RPMI7951 (cell line): ENCODE data around the gene SLC39A1. TPM values are rescaled to one million over a fixed set of nuclear protein-coding genes. Genes with fewer than 3 reads are reported as not detected.
"Not testable (repeated sequence)": the region's sequence is repeated elsewhere in the genome, so short reads cannot be mapped to it uniquely, and the experiment has no call there.

Source experiments
- DNase-seq: peaks from one replicate; pipeline ENCODE4 v3.0.0-alpha.2; 2012; ENCODE audit warnings: low read depth
- total RNA-seq: library from RNA; depleted of rRNA; stranded (reverse); fragments of >200 nt; shearing (Covaris generic); gene quantifications from 2 replicates; pipeline ENCODE4 v1.2.3, GENCODE V29; 2014; rRNA removed

SLC39A1 gene
- total RNA-seq, 1 experiment from 2014 or later = 70.4 TPM

DNA sequence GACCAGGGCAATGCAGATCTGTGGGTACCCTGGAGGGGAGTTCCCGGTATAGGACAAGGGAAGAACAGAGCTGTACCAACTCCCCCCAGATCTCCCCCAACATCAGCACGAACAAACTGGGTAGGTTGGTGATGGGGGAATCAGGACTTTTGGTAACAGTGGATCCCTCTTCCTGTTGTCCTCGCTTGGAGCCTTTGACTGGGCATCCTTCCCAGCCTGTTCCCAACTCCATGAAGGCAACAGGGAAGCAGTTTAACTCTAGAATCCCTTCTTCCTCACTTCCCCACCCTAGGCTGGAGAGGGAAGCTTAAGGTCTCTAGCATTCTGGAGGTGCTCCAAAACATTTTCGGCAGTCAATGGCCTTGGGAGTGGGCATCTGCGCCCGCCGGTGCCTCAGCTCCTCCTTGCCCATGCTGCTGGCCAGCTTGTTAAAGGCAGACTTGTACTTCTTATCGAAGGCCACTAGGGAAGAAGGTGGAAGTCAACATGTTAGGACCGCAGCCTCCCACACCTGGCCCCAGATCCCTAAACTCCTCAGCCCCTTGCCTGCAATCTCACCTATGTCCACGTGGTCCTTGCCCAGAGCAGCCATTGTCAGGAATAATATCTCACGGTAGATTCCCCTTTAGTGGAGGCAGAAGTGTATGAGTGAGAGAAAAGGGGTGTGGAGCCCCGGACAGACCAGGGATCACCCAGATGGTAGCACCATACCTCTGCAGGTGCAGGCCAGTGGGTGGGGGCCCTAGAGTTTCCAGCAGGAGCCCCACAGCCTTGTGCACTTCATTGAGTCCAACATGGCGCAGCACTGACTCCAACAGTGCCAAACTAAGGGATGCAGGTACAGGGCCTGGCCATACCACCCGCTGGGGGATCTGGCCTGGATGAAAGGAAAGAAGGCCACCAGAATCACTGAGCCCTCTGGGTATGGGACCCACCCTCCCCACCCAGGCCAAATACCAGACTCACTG, 33.1 kb downstream of the SLC39A1 start:
- no peak for DNase-seq

- DNase-seq = no peak
These were observed 33.9 kb downstream of the SLC39A1 start for GRCh38 chr1:153929426-153929825.

DNA sequence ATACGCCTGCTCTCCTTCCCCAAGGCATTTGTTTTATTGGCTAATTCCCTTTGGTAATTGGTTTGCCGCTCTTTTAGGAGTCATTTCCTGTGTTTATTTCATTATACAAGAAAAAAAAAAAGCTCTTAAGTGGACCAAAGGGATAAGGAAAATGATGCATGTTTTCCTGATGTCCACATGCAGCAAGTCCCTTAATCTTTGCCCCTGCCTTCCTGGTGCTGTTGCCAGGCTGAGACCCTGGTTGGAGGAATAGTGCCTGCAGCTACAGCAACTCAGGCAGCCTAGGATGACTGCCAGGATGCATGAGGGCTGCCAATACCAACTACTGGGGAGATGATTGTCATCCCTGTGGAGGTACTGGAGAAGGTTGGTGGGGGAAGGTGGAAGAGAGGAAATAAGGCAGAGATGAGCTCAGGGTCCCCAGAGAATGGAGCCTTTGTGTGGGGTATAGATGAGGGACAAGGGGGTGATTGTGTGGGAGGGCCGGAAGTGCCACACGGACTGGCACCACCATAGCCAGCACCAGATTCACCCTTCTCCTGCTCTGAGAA, 34.5 kb downstream of the SLC39A1 start:
- DNase-seq = peak; percentile 44

DNA sequence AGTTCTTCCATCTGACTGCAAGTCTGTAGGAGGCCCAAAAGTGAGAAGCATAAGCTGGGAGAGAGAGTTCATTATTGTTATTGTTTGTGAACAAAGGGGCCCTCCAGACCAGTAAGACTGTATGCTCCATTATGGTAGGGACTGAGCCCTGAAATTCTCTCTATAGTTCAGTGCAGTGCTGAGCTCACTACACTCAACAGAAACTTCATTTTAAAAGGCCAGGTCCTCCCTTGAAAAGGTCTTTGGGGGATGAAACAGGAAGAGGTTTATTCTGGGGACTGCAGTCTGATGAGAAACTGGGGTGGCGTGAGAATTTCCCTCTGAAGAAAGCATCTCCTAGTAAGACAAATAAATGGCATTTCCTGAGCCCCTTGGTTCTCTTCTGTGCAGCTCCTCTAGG, 35.1 kb downstream of the SLC39A1 start:
- DNase-seq = no peak

DNA sequence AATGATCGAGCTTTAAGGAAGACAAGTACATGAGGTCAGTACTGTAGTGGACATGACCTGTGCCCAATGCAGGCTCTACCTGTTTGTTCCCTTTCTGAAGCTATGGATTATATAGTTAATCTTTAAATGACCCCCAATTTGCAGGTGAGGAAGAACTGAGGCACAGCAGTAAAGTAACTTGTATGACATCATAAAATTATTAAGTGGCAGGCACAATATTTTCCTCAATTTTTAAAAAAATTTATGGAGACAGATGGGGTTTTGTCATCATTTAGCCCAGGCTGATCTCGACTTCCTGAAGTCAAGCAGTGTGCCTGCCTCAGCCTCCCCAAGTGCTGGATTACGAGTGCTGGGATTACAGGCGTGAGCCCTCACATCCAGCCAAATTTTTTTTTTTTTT, 36.9 kb downstream of the SLC39A1 start:
- no peak for DNase-seq

DNA sequence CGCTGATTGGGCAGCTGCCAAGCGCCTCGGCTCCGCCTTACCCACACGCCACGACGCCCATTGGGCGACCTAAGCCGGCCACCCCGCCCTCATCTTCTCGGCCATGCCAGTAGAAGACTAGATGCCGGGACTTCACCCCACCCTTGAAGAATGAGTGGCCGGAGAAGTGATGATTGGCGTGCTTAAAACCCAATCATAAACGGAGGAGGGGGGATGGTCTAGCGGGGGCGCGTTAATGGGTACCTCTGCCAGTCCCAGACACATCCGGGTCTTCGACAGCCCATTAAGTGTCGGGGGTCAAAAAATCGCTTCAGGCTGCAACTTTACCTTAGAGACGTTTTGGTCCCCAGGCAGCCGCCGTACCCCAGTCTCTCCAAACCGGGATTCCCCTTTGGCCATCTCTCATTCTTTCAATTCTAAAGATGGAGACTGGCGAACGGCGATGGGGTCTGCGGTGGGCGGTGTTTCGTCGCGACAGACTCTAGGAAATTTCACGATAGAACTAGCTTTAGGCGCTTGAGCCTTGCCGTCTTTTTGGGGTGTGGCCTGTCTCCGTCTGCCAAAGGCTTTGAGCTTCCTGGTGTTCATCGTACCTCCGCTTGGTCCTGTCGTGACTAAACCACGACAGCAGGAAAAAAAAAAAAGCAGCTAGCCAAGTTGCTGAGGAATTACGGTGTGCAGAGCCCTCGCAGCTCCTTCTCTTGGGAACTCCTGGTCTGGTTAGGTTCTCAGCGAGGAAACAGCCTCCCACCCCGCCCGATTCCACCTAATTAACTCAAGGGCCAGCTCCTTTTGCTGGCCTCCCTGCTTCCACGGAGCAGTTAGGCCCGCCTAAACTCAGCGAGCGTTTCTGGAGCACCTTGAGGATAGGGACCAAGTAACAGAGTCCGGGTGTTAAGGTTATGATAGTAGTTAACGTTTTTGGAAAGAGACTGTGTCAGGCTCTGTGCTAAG, 40.1 kb downstream of the SLC39A1 start, which contains the start of gene GATAD2B:
TSS of gene GATAD2B (minus strand) at position 1 of the 954 bp plus-strand sequence. CDS start 94,625 bp downstream, outside the sequence.
- DNase-seq = peak; percentile 100

DNA sequence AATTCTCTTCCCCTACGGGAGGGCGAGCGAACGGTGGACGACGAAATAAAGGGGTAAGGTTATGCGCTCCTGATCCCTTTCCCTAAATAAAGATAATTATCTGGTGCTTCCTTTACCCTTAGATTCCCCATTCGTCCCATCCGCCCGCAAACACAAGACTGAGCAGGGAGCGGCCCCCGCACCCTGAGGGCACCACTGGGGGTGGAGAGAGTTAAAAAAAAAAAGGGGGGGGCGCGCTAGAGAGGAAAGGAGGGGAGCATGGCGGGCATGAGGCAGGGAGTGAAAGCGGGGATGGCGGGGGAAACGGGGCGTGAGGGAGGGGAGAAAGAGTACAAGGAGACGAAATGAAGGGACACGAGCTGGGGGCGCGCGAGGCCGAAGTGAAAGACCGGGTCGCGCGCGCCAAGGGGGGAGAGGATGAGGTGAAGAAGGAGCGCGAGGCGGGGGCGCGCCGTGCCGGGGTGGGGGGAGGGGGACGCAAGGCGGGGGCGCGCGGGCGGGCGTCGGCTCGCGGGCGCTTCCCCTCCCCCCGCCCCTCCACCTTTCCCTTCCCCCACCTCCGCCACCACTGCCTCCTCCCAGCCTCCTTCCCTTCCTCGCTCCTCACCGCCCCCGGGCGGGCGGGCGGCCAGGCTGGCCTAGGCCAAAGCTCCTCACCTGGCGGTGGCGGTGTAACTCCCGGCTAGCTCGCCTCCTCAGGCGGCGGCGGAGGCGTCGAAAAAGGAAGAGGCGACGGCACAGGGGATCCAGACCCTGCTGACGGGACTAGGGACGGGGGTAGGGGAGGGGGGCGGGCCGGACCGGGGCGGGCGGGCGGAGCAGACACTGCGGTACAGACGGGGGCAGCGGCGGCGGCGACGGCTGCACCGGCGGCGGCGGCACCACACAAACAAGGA, 41.0 kb downstream of the SLC39A1 start:
- DNase-seq = peak; percentile 31

GRCh38 chr1:153921803-153922075, 41.6 kb downstream of the SLC39A1 start:
- no peak for DNase-seq

- no peak for DNase-seq
These were observed 42.1 kb downstream of the SLC39A1 start for GRCh38 chr1:153921080-153921802.

DNA sequence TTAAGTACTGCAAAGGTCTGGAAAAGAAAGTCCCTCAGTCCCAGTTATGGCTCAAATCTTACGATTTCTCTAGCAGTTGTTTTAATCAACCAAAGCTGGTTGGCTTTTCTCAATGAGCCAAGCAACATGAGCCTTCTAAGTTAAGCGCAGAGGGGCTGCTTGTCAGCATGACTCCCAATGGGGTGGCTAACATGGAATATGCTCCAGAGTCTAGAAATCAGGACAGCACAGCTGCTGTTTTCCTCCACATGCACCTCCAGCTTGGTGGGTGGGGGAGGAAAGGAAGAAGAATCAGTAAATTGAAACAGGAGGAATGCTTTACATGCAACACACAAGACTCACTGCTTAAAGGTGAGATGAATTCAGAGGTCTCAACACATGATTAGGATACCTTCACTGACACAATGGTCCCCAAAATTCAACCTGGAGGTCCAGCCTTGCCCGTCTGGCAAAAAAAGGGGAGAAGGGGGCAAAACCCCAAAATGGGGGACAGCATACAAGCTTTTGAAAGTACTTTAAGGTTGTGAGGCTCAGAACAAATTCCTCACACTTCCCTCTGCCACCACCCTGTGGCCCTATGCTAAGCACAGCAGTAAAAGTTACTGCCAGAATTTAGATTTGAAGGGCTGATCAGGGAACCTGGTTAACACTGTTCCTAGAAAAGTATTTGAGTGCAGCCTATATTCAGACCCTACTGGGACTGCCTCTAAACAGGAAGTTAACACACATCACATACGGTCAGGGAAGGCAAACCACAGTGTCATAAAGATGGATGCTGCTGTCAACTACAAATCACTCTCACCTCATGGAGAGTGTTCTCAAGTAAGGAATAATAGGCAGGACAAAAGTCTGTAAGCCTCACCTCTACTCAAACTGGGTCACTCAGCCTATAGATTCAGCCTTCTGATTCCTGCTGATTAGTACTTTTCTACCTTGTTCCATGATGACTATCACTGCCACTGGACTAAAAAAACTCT, 43.2 kb downstream of the SLC39A1 start:
- DNase-seq = peak; percentile 17

- no peak for DNase-seq
These were observed 47.0 kb downstream of the SLC39A1 start for GRCh38 chr1:153916297-153916696.

- DNase-seq = no peak
These were observed 51.0 kb downstream of the SLC39A1 start for GRCh38 chr1:153912349-153912748.

DNA sequence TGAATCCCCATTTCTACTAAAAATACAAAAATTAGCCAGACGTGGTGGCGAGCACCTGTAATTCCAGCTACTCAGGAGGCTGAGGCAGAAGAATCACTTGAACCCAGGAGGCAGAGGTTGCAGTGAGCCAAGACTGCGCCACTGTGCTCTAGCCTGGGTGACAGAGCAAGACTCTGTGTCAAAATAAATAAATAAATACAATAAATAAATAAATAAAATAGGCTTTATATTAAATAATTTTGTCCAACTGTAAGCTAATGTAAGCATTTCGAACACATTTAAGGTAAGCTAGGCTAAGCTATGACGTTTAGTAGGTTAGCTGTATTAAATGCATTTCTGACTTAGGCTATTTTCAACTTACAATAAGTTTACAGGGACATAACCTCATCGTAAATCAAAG, 52.8 kb downstream of the SLC39A1 start:
- not testable (repeated sequence) for DNase-seq

Other genes with a start within 250 kb of the SLC39A1 start
- 18.4 and 20.4 TPM in 2 replicates for gene INTS3, start 235.5 kb downstream of the SLC39A1 start, total RNA-seq
- 7.4 and 7.5 TPM in 2 replicates for gene SLC27A3, start 188.1 kb downstream of the SLC39A1 start, total RNA-seq
- gene GATAD2B, start 40.6 kb downstream of the SLC39A1 start, total RNA-seq = 5.1 and 7.3 TPM in 2 replicates
- gene DENND4B, start 16.8 kb downstream of the SLC39A1 start, total RNA-seq = 5.9 and 8.0 TPM in 2 replicates
- gene CRTC2, start 4.9 kb downstream of the SLC39A1 start, total RNA-seq = 9.1 and 11.2 TPM in 2 replicates
- 7.0 and 10.4 TPM in 2 replicates for gene CREB3L4, start 4.4 kb upstream of the SLC39A1 start, total RNA-seq
- gene JTB, start 14.1 kb upstream of the SLC39A1 start, total RNA-seq = 155 and 201 TPM in 2 replicates
- gene RAB13, start 22.8 kb upstream of the SLC39A1 start, total RNA-seq = 41.3 and 44.3 TPM in 2 replicates
- 2,227 and 2,841 TPM in 2 replicates for gene RPS27, start 27.2 kb upstream of the SLC39A1 start, total RNA-seq
- gene NUP210L, start 191.5 kb upstream of the SLC39A1 start, total RNA-seq = not detected in 2 replicates
- gene TPM3, start 228.6 kb upstream of the SLC39A1 start, total RNA-seq = 499 and 606 TPM in 2 replicates
- gene CFAP141, start 242.8 kb upstream of the SLC39A1 start, total RNA-seq = not detected in 2 replicates